Measurements from ENCODE around the gene HPS4.
"Not testable (repeated sequence)": the region's sequence is repeated elsewhere in the genome, so short reads cannot be mapped to it uniquely, and the experiment has no call there.

HPS4 gene

GRCh38 chr22:26409719-26410335, 73.8 kb downstream of the HPS4 start:
- DNase-seq (ENCODE audit: low read depth): no peak

GRCh38 chr22:26408562-26409220, 74.9 kb downstream of the HPS4 start:
- not testable (repeated sequence) for DNase-seq (ENCODE audit: low read depth)

GRCh38 chr22:26406118-26406517, 77.5 kb downstream of the HPS4 start:
- DNase-seq (ENCODE audit: low read depth): no peak

- DNase-seq (ENCODE audit: low read depth): no peak
Measured at GRCh38 chr22:26404851-26405421, 78.6 kb downstream of the HPS4 start.

- no peak for DNase-seq (ENCODE audit: low read depth)
Measured at GRCh38 chr22:26401726-26402125, 81.9 kb downstream of the HPS4 start.
